HG02938 (cell line): ENCODE measurements around the gene SNED1.
"Not testable (repeated sequence)": the region's sequence is repeated elsewhere in the genome, so short reads cannot be mapped to it uniquely, and the experiment has no call there.

Experiments
- ATAC-seq: cut with Tn5 transposase; IDR thresholded peaks from one replicate; pipeline ENCODE4 v1.9.1; 2021; ENCODE audit warnings: mild to moderate bottlenecking, moderate library complexity; ENCODE audit not compliant: unreplicated experiment

Gene SNED1

GRCh38 chr2:241081643-241082340 is 83.4 kb downstream of the SNED1 start:
- ATAC-seq: no peak

DNA sequence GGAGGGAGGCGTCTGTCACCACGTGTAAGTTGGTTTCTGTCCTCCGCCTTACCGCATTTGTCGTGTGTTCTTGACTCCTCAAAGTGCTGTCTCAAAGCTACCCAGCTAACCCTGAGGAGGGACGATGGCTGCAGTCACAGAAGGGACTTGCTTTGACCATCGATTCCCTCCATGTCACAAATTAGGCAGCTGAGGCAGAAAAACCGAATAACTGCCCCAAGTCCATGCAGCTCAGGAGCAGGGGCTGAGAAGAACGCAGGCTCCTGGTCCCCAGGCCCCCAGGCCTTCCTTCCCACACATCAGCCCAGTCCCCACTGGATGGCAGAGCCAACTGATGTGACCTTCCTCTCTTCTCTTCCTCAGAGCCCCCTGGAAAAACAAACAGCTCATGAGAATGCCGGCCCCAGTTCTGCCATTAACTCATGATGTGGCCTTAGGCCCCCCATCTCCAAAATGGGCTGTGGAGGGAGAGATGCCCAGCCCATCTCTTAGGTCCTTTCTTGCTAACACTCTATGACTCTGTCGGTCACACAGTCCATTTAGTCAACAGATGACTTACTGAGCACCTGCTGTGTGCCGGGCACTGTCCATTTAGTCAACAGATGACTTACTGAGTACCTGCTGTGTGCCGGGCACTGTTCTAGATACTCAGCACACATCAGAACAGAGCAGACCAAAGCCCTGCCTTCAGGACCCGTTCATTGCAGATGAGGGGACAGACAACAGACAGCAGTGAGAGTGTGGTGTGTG is 84.1 kb downstream of the SNED1 start:
- no peak for ATAC-seq

DNA sequence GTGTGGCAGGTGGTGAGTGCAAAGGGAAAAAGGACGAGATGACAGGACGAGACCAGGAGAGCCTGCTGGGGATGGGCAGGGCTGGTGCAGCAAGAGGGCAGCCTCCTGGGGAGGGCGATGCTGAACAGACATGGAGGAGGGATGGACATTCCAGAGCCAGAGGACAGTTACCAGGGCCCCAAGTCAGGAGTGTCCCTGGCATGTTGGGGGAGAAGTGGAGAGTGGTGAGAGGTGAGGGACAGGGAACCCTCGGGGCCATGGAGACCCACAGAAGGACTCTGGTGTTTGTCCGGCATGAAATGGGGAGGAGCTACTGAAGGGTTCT is 84.6 kb downstream of the SNED1 start:
- no peak for ATAC-seq

GRCh38 chr2:241084856-241085444 is 86.5 kb downstream of the SNED1 start:
- no peak for ATAC-seq

DNA sequence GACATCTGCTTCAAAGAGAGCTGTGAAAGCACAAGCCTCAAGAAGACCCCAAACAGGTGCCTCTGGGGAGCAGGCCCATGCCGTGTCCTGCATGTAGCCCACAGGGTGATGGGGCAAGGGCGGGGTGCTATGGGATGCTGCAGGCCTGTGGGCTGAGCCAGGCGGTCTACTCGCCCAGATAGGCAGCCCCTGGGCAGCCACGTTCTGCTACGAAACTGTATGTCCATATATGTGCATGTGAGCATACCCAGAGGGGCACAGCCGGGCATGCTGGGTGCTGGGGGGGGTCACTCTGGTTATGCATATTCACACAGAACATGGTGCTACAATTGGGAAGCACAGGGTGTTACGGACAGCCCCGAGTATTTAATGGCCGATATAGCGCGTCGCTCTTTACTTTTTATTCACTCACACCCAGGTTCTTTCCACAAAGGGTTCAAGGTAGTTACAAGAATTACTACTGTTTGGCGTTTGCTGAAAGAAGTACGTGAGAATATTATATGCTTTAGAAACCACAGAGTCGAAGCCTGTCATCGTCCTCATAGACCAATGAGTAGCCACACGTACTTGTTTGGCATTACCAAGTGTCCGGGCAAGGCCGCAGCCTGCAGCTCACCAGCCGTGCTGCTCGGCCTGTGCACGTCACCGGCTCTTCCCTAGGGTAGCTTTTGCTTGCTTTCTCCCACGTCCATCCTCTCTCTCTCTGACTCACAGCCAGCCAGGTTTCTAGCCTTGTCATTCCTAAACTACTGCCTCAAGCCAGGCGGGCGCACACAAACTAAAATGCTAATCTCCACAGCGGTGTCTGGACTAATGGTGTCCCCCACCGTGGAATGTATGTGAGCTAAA is 89.2 kb downstream of the SNED1 start:
- ATAC-seq: no peak

DNA sequence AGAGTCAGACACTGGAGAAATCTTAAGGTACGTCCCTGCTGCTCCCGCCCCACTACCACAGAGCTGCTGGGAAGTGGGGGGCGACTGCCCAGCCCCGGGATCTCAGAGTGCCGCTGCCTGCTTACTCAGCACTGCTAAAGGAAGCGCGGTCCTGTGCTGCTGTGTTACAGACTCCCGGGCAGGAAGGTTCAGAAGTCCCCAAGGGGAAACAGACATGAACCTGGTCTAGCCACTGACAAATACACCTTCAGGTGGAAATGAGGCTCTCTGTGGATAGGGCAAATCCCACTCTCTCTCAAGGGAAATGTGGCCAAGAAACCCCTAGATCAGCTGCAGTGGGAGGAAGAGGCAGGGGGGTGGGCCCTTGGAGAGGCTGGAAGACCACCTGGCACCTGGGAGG is 90.0 kb downstream of the SNED1 start:
- no peak for ATAC-seq

GRCh38 chr2:241088791-241089732 is 90.6 kb downstream of the SNED1 start:
- ATAC-seq: no peak

DNA sequence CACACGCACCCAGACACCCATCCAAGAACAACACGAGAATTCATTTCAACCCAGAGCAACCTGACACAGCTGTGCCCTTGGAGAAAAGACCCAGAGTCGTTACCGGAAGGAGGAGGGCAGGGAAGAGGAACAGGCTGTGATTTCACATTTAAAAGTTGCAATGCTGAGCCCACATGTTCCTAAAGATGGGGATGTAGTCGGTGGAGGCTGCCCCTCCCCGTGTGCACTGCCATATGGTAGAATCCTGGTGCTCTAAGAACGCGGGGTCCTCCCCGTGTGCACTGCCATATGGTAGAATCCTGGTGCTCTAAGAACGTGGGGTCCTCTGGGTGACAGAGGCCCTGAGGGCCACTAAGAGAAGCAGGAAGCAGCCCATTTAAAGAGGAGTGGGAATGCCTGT is 92.8 kb downstream of the SNED1 start:
- no peak for ATAC-seq

- ATAC-seq: no peak
These were observed 93.5 kb downstream of the SNED1 start for GRCh38 chr2:241091734-241092445.

- no peak for ATAC-seq
These were observed 94.3 kb downstream of the SNED1 start for GRCh38 chr2:241092677-241093076.

GRCh38 chr2:241093133-241093781 is 94.8 kb downstream of the SNED1 start:
- not testable (repeated sequence) for ATAC-seq

GRCh38 chr2:241094172-241094571 is 95.8 kb downstream of the SNED1 start:
- ATAC-seq: no peak

GRCh38 chr2:241094924-241095420 is 96.6 kb downstream of the SNED1 start:
- no peak for ATAC-seq

DNA sequence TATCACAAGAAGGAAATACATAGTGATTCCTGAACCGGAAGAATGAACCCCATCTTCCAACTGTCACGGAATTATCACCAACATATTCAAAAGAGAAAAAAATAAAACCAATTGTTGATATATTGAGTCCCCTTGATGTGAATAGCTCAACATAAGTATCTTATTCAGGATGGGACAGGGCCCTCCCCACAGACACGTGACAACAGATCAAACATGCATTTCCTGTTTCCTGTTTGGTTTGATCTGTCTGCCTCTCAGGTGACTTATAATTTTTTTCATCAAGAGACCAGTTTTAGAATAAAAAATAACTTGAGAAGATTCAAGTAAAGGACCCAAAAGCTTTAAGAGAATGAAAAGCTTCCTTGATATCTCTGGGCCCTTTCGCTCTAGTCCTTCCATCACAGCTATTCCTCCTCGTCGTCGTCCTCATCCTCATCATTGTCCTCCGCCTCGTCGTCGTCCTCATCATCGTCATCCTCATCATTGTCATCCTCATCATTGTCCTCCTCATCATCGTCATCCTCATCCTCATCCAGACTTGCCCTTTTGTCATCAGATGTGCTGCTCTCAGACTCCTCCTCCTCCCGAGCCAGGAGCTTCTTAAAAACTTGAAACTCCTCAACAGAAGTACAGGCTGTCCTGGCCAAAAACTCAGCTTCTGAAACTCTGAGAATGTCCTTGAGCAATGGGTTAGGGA is 97.3 kb downstream of the SNED1 start:
- no peak for ATAC-seq

DNA sequence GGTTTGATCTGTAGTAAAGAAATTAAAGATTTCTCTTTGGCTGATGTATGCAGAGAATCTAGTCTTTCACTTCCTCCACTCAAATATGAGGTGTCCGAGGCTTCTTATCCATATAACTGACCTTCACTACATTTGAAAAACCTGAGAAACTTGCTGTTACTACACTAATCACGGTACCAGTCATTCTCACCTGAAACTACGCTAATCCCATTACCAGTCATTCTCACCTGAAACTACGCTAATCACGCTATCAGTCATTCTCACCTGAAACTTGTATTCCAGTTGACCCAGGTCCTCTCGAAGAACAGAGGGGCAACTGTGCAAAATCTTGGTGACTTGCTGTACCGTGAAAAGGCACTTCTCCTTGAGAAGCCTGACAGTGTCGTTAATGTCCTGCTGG is 98.6 kb downstream of the SNED1 start:
- peak; percentile 58 for ATAC-seq

- ATAC-seq: no peak
These were observed 100.8 kb downstream of the SNED1 start for GRCh38 chr2:241099246-241099645.

DNA sequence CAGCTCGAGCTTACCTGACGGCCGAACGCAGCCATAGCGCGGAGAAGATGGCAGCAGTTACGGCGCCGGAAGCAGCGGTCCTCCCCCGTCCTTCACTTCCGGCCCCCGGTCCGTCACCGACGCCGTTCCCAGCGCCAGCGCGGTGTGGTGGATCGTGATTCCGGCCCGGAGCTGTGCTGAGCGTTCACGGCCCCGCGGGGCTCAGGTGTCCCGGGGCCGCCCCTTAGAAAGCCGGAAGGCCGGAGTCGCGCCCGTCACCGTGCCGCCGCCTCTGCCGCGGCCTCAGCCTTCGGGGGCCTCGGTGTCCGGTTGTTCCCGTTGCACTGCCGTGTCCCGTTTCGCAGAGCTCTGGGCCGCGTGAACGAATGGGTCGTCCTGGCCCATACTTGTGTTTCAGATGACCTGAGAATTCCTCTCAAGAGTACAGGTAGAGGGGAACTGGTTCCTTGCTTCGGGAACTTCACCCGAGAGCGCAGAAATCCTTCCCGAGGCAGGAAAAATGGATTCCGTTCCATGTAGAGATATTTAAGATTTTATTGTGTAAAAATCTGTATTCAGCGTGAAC is 103.9 kb downstream of the SNED1 start, which contains the start of gene MTERF4:
TSS of gene MTERF4 (minus strand) at position 49 of the 565 bp plus-strand sequence. CDS start at position 35, 14 bp downstream.
- peak; percentile 80 for ATAC-seq

DNA sequence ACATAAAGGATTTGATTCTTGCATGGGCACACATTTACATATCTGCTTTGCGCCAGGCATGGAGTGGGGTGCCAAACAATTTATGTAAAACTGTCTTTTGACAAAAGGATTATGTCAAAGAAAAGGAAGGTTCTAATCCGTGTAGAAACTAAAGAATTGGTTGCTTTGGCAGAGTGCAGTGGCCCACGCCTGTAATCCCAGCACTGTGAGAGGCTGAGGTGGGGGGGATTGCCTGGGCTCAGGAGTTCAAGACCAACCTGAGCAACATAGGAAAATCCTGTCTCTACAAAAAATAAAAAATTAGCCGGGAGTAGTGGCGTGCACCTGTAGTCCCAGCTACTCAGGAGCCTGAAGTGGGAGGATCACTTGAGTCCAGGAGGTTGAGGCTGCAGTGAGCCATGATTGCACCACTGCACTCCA is 104.8 kb downstream of the SNED1 start:
- no peak for ATAC-seq
